ENCODE data around the gene SNX9.
"Not testable (repeated sequence)": the region's sequence is repeated elsewhere in the genome, so short reads cannot be mapped to it uniquely, and the experiment has no call there.

The SNX9 gene

GRCh38 chr6:157823001-157823527 is at the start of gene SNX9:
TSS of gene SNX9 (plus strand) at chr6:157823246. CDS start at chr6:157823435, 189 bp downstream.
- DNase-seq, result peak; percentile 33

DNA sequence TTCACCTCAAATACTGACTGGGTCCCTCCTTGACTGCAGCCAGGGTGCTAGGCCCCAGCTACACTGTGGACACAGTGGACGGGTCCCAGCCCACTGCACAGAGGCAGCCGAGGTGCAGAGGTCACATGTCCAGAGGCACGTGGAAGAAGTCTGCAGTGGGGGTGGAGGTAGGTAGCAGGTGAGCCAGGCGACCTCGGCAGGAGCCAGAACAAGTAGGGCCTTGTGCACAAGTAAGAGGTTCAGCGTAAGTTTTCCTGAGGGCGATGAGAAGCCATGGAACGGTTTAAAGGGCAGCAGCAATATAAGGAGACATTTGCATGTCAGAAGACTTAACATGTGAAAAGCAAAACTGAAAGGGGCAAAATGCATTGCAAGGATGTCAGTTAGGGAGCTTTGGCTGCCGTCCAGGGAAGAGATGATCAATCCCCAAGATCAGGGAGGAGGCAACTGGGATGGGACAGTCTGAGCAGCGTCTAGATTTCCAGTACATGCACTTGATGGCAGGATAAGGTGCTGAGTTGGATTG is 49.7 kb upstream of the SNX9 start:
- no peak for DNase-seq

GRCh38 chr6:157774153-157775135 is 48.6 kb upstream of the SNX9 start:
- no peak for DNase-seq

DNA sequence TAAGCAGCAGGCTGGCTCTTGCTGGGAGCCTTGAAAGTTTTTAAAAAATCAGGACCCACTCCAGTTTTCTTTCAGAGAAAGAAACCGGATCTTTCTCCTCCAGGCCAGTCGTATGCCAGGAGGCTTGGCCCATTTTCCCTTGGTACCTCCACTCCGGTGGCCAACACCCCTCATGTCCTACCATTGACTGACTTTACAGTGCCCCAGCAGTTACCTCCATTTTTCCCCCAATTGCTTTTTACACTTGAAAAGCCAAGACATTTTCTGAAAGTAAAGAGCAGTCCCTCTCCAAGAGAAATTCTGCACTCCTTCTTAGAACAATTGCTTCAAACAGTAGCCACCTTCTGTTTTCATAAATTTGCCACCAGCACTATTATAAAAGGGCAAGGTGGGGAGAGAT is 47.7 kb upstream of the SNX9 start:
- no peak for DNase-seq

- DNase-seq, result no peak
These were observed 45.7 kb upstream of the SNX9 start for GRCh38 chr6:157777344-157777743.

- DNase-seq, result no peak
These were observed 44.3 kb upstream of the SNX9 start for GRCh38 chr6:157778719-157779118.

- no peak for DNase-seq
These were observed 43.1 kb upstream of the SNX9 start for GRCh38 chr6:157779705-157780604.

DNA sequence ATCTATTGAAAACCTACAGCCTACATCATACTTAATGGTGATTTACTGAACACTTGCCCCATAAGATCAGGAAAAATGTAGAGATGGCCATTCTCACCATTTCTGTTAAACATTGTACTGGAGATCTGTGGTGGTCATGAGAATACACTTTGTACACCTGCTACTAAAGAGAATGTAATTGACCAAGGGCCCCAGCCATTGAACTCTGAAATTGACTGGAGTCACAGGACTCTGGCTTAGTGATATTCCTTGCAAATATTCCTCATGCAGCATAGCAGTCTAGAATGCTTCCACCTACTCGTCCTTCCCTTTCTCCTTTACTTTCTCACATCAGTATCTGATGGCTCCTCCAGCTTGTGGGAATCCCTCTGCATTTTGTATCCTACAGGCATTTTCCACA is 37.4 kb upstream of the SNX9 start:
- no peak for DNase-seq

- DNase-seq, result no peak
These were observed 36.8 kb upstream of the SNX9 start for GRCh38 chr6:157786221-157786620.

DNA sequence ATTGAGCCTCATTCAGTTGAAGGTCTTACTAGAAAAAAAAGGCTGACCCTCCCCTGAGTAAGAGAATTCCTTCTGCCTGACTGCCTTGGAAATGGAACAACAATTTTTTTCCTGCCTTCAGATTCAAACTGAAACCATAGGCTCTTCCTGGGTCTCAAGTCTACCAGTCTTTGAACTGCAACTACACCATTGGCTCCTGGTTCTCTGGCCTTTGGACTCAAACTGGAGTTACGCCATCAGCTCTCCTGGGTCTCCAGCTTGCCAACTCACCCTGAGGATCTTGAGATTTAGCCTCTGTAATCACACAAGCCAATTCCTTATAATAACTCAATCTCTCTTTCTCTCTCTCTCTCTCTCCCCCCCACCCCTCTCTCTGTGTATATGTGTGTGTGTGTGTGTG is 36.0 kb upstream of the SNX9 start:
- DNase-seq, result no peak

- DNase-seq, result no peak
These were observed 34.9 kb upstream of the SNX9 start for GRCh38 chr6:157788180-157788579.

DNA sequence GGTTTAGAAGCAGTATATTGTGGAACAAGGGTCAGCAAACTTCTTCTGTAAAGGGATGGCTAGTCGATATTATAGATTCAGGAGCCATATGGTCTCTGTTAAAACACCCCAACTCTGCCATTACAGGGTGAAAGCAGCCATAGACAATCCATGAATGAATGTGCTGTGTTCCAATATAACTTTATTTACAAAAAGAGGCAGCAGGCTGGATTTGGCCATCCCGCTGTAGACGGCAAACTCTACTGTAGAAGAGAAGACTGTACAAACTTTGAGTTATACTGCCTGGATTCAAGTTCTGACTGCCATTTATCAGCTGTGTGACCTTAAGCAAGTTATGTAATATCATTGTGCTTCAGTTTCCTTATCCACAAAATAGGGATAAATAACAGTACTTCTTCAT is 33.7 kb upstream of the SNX9 start:
- no peak for DNase-seq

DNA sequence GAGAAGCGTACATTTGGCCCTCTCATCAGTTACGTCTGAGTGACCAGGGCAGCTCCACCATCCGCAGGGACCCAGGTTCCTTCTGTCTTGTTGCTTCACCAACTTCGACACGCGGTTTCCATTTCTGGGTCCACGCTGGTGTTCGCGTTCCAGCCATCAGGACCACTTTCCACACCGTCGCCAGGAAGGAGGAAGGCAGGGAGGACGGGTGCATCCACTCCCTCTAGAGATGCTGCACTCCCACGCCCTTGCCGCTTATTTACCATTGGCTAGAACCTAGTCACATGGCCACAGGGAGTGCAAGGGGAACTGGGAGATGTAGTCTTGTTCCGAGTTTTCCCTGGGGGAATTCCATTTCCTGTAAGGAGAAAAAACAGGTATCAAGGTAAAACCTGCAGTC is 33.2 kb upstream of the SNX9 start:
- DNase-seq, result no peak

DNA sequence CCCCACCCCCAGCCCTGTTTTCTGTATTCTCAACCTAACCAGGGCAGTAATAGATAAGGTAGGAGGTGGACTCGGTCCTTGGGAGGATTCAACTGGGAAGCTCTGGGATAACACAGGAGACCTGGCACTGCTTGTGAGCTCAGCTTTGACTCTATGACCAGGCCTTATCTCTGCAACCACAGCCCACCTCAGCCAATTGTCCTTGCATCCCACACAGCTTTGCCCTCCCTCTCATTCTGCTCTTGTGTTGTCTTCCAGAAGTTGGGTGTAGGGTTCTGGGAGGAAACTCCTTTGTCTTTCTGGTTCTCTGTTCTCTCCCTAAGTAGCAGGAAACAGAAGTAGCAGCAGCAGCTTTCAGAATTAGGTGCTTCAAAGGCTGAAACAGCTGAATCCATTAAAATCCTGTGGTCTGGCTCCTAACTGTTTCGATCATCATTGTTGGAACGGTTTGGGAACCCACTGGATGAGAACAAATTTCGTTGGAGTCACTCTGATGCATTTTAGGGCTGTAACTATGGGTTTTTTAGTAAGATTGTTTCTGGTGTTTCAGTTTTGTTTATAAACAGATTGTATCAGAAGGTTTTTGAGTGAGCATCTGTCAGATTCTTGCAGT is 32.4 kb upstream of the SNX9 start:
- no peak for DNase-seq

DNA sequence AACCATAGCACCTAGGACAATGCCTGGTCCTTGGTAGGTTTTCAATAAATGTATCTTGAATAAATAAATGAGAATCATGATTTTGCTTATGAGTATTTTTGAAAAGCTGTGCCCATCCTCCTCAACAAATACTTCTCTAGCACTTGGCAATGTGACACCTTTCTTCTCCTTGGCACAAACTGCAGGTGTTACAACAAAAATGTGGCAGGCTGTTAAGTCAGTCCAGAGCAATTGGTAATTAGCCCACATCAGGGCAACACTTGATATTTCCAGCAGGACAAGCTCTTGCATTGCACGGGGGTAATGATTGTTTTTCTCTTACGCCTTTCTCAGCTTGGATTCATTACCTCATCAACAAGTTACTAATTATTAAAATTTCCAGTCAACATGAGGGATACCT is 31.6 kb upstream of the SNX9 start:
- DNase-seq, result peak; percentile 92

- no peak for DNase-seq
These were observed 30.4 kb upstream of the SNX9 start for GRCh38 chr6:157792671-157793070.

- DNase-seq, result not testable (repeated sequence)
These were observed 29.0 kb upstream of the SNX9 start for GRCh38 chr6:157794012-157794411.

DNA sequence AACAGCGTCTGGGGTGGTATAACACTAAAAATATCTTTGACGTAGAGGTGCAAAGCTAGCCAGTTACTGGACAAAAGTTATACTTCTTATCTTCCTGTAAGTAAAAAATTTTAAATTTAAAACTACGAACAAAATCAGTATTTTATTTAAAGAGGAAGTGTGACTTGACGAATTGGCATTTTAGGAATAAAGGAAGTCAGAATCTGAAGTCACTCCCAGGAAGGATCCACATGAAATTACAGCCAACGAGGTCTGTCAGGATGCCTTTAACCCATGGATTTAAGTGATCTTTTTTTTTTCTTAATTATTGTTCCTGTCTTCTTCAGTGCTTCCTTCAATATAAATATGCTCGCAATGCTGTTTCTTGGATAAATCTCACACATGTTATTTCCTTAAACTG is 27.2 kb upstream of the SNX9 start:
- DNase-seq, result no peak

DNA sequence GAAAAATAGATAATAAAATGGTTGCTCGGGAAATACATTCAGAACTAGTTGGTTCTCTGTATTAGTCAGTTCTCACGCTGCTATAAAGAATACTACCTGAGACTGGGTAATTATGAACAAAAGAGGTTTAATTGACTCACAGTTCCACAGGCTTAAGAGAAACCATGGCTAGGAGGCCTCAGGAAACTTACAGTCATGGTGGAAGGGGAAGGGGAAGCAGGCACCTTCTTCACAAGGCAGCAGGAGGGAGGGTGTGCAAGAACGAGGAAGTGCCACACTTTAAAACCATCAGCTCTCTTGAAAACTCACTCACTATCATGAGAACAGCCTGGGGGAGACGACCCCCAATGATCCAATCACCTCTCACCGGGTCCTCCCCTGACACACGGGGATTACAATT is 24.2 kb upstream of the SNX9 start:
- no peak for DNase-seq

DNA sequence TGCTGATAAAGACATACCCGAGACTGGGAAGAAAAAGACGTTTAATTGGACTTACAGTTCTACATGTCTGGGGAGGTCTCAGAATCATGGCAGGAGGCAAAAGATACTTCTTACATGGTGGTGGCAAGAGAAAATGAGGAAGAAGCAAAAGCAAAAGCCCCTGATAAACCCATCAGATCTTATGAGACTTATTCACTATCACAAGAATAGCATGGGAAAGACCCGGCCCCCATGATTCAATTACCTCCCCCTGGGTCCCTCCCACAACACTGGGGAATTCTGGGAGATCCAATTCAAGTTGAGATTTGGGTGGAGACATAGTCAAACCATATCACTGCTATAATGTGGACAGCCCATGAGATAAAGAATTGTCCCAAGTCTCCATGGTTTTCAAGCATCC is 23.5 kb upstream of the SNX9 start:
- not testable (repeated sequence) for DNase-seq

DNA sequence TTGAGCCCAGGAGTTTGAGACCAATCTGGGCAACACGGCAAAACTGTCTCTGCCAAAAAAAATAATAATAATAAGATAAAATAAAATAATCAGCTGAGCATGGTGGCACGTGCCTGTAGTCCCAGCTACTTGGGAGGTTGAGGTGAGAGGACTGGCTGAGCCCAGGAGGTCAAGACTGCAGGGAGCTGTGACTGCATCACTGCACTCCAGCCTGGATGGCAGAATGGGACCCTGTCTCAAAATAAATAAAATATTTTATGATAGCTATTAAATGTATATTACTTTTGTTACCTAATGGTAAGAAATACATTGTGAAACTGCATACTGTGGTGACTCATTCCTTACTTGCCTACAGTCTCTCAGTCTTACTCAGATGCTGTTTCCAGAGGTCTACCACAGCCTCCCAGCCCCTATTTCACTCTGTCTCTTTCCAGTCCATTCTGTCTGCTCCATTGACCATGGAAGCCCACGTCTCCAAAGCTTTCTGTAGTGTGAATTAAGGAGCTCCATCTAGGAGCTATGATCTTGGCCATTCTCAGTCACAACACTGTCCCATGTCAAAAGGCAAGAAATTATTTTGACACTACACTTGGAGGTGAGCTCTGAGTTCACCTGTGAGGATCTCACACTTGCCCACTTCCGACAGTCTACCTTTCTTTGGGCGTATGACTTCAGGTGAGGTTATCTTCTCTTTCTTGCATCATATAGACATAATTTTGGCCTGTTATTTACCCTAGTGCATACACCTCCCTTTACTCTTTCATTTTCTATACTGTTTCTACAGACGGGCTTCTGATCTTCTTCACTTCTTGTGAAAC is 22.4 kb upstream of the SNX9 start:
- no peak for DNase-seq

Measured in NCI-H1105 (cell line).